ENCODE results near the gene C17orf78.

The C17orf78 gene

DNA sequence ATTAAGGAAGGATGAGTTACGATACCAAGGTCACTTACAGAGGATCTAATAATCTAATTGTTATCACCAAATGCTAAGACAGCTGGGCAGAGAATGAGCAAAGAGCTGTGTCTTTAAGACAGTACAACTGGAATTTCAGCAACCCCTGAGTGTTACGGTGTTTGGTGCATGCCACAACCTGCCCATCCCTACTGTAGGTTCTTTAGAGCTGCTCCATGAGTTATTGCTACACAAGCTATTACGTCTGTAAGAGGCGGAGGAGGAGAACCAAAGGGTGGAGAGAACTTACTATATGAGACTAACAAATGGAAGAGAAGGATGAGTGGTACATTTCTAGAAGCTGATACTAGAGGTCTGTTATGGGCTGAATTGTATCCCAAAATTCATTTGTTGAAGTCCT lies 14.2 kb upstream of the C17orf78 start:
- Mint-ChIP-seq H3K36me3 (peaks cover 0 to 3% of the 10 kb centered on the region in 2 donors), H3K4me3 (no peak overlapping the region), H3K27ac (no peak overlapping the region), H3K9me3 (no peaks in the 10 kb centered on the region), H3K4me1 (peaks cover 11 to 23% of the 10 kb centered on the region in 2 donors), H3K27me3 (no peaks in the 10 kb centered on the region)
- DNase-seq, result no peak
- ATAC-seq (replicated peaks), result no peak

DNA sequence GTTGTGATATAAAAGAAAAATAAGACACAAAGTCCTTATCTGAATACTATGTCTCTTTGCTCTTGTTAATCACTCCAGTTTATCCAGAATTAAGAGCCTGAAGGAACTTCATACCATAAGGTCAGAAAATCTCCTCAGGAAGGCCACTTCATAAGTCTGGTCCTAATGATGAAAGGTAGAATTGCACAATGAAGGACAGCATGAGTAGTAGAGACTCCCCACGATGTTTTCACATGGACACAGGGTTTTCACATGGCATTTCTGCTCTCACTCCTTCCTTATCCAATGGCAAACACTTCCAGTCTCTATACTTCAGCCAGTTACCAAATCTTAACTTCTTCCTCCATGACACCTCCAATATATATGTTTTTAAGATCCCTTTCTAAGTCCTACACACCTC lies 10.2 kb upstream of the C17orf78 start:
- no peak for DNase-seq
- H3K4me3 Mint-ChIP-seq, result no peak overlapping the region
- ATAC-seq (replicated peaks), result no peak
- no peak overlapping the region for H3K27ac Mint-ChIP-seq
- no peaks in the 10 kb centered on the region for H3K27me3 Mint-ChIP-seq
- H3K9me3 Mint-ChIP-seq, result no peaks in the 10 kb centered on the region
- H3K4me1 Mint-ChIP-seq, result no peaks in the 10 kb centered on the region
- no peaks in the 10 kb centered on the region for H3K36me3 Mint-ChIP-seq

DNA sequence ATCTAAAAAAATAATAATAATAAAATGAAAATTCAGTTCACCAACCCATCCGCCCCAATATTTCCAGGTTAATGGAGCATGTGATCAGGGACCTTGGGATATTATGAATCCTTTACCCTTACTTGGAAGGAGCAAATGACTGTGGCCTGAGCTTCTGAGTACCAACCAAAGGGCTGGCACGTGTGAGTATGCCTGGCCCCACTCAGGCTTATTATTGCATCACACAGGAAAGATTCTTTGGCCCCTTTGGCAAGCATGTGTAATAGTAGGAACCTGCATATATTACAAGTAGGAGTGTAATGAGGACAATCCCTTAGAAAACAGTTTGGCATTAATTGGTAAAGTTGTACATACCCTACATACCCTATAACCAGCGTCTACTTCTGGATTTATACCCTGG lies 7.2 kb upstream of the C17orf78 start:
- no peak overlapping the region for H3K27ac Mint-ChIP-seq
- ATAC-seq (replicated peaks) (no peak), DNase-seq (no peak)
- H3K36me3 Mint-ChIP-seq, result no peaks in the 10 kb centered on the region
- no peaks in the 10 kb centered on the region for H3K27me3 Mint-ChIP-seq
- peaks cover 1 to 4% of the 10 kb centered on the region in 2 donors for H3K4me1 Mint-ChIP-seq
- no peak overlapping the region for H3K4me3 Mint-ChIP-seq
- H3K9me3 Mint-ChIP-seq, result no peaks in the 10 kb centered on the region

DNA sequence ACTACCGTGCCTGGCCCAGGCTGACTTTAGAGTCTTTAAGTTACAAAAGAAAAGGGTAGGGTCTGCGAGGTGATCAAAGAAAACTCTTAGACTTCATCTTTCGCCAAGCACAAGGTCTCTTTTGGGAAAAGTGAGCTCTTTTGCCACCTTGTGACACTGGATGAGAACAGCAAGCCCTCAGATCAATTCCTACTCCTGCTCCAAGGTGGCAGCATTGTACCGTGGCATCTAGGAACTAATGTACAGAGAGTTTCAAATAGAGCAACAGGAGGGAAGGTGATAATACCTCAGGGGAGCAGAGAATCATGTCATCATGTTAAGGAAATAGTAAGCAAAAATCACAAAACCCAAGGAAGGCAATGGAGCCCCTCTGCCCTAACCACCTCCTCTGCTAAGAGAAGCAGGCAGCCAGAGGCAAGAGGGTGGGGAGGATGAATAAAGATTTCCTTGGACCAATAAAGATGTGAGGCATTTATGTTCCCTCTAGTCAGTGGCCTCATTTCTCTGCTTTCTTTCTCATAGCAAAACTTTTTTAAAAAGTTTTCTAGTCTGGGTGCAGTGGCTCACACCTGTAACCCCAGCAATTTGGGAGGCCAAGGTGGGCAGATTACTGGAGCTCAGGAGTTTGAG lies 2.1 kb upstream of the C17orf78 start:
- peaks cover 2 to 8% of the 10 kb centered on the region in 2 donors for H3K4me1 Mint-ChIP-seq
- DNase-seq (peak; percentile 50), ATAC-seq (replicated peaks) (peak; percentile 90 to 93)
- H3K27me3 Mint-ChIP-seq, result no peaks in the 10 kb centered on the region
- no peaks in the 10 kb centered on the region for H3K9me3 Mint-ChIP-seq
- H3K27ac Mint-ChIP-seq, result no peak overlapping the region
- H3K36me3 Mint-ChIP-seq, result no peaks in the 10 kb centered on the region
- H3K4me3 Mint-ChIP-seq, result no peak overlapping the region

DNA sequence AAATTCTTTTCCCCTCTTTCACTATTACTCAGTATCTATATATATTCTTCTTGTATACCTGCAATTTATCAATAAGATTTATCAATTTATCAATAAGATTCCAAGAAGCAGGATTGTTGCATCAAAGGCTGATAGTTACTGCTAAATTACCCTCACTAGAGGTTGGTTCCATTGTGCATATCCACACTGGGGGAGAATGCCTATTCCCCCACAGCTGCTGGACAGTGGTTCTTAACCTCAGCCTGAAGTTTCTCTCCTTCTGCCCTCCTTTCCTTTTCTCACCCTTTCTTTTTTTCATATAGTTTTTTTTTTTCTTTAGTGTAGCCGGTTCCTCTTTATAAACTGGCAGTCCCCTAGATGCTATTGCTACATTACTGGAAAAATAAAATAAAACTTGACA lies 6.3 kb downstream of the C17orf78 start:
- Mint-ChIP-seq H3K9me3 (no peaks in the 10 kb centered on the region), H3K36me3 (no peaks in the 10 kb centered on the region), H3K27ac (no peak overlapping the region), H3K4me3 (no peak overlapping the region), H3K27me3 (no peaks in the 10 kb centered on the region), H3K4me1 (no peaks in the 10 kb centered on the region)
- DNase-seq (no peak), ATAC-seq (replicated peaks) (no peak)

DNA sequence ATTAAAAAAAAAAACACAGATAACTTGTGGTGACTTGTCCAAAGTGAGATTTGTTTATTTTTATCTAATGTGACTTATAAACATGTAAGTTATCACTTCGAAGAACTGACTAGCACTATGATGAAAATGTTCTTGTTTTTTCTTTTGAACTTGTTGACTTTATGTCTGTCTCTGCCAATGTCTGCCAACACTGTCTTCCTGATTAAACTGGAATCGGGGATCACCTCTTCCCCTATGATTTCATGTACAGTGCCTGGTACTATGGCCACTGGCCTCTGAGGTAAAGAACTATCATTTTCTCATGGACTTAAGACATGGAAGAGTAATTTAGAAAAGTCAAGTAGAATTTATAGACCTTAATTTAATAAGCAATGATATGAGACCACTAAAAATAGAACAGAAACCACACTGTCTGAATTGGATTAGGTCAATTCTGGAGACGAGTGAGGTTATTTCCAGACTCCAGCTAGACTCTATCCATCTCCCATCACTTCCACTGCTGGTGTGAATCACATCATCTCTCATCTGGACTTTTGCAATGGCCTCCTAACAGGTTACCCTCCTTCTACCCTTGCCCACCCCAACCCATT lies 8.9 kb downstream of the C17orf78 start:
- H3K27ac Mint-ChIP-seq, result no peak overlapping the region
- H3K36me3 Mint-ChIP-seq, result no peaks in the 10 kb centered on the region
- H3K9me3 Mint-ChIP-seq, result no peaks in the 10 kb centered on the region
- no peak for ATAC-seq (replicated peaks)
- H3K4me1 Mint-ChIP-seq, result no peaks in the 10 kb centered on the region
- DNase-seq, result no peak
- H3K27me3 Mint-ChIP-seq, result no peaks in the 10 kb centered on the region
- no peak overlapping the region for H3K4me3 Mint-ChIP-seq

DNA sequence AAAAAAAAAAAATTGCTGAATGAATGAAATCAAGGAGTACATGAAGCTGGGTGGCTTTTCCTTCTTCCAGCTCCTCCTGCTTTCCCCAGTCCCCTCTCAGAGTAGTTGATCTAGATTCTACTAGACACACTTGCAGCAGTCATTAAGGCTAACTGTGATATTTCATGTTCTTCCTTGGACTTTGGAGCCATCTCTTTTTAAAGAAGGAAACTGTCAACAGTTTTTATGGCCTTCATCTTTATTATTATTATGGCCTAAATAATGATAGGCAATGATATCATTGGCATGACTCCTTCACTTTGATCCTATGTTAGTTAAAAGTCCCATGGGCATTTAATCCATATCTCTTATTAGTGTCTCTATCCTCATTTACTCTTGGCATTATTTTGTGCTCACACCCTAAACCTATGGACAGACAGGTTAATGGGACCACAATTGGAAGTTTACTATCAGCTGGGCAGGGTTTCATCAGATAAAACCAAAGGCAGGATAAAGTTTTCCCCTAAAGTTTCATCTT lies 9.7 kb downstream of the C17orf78 start:
- no peak for ATAC-seq (replicated peaks)
- H3K4me3 Mint-ChIP-seq, result no peak overlapping the region

DNA sequence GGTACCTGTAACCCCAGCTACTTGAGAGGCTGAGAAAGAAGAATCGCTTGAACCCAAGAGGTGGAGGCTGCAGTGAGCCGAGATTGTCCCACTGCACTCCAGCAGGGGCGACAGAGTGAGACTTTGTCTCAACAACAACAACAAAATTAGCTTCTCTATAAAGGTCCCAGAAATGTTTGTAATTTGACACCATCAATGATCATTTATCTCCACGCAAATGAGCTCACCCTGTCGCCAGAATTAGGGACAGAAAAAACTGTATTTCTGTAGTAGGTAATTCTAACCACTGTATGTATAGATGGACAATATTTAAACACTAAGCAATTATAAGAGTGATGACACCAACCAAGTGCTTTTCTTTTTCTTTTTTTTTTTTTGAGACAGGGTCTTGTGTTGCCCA lies 10.7 kb downstream of the C17orf78 start:
- no peak for ATAC-seq (replicated peaks)
- H3K27me3 Mint-ChIP-seq, result no peaks in the 10 kb centered on the region
- no peak overlapping the region for H3K4me3 Mint-ChIP-seq
- H3K36me3 Mint-ChIP-seq, result no peaks in the 10 kb centered on the region
- no peaks in the 10 kb centered on the region for H3K9me3 Mint-ChIP-seq
- peaks cover under 1 to 1% of the 10 kb centered on the region in 2 donors for H3K4me1 Mint-ChIP-seq
- DNase-seq, result no peak
- no peak overlapping the region for H3K27ac Mint-ChIP-seq

More for the DNA sequence above, 9.7 kb downstream of the C17orf78 start:
- no peak overlapping the region for H3K27ac Mint-ChIP-seq
- H3K27me3 Mint-ChIP-seq, result no peaks in the 10 kb centered on the region
- no peaks in the 10 kb centered on the region for H3K36me3 Mint-ChIP-seq
- no peak for DNase-seq
- no peaks in the 10 kb centered on the region for H3K9me3 Mint-ChIP-seq
- H3K4me1 Mint-ChIP-seq, result no peaks in the 10 kb centered on the region

DNA sequence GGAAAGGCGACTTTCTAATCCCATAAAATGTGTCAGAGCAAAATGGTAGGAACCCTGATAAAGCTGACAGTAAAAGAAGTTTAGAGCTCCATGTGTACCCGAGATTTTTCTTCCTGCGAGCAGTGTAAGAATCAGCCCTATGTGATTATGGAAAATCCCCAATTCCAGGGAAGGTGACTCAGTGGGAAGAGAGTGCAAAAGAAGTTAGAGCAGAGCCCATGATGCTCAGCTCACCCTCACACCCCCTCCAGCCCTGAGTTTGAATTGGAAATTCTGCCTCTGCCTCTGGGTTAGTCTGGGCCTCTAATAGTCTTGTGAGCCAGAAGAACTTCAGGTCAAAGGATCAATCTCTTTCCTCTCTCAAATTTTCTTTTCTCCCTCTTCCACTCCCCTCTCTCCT lies 12.5 kb downstream of the C17orf78 start:
- Mint-ChIP-seq H3K4me1 (peaks cover 8 to 19% of the 10 kb centered on the region in 2 donors), H3K4me3 (no peak overlapping the region), H3K27me3 (no peaks in the 10 kb centered on the region), H3K9me3 (no peaks in the 10 kb centered on the region), H3K27ac (no peak overlapping the region), H3K36me3 (no peaks in the 10 kb centered on the region)
- no peak for ATAC-seq (replicated peaks)
- DNase-seq, result no peak

DNA sequence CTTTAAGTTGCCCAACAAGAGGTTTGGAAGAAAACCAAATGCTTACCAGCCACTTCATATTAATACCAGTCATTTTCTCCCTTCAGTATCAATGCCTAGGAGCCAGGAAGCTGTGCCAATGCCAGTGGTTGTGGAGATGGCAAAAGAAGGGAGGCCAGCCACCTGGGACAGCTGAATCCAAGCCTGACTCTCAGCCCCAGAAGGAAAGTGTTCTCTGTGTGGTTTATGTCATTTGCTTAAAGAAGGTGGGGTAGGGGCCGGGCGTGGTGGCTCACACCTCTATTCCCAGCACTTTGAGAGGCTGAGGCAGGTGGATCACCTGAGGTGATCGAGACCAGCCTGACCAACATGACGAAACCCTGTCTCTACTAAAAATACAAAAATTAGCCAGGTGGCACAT lies 13.4 kb downstream of the C17orf78 start:
- Mint-ChIP-seq H3K27me3 (no peaks in the 10 kb centered on the region), H3K4me3 (no peak overlapping the region), H3K27ac (no peak overlapping the region), H3K36me3 (no peaks in the 10 kb centered on the region), H3K9me3 (no peaks in the 10 kb centered on the region), H3K4me1 (peaks cover 8 to 22% of the 10 kb centered on the region in 2 donors)
- no peak for ATAC-seq (replicated peaks)
- DNase-seq, result no peak

DNA sequence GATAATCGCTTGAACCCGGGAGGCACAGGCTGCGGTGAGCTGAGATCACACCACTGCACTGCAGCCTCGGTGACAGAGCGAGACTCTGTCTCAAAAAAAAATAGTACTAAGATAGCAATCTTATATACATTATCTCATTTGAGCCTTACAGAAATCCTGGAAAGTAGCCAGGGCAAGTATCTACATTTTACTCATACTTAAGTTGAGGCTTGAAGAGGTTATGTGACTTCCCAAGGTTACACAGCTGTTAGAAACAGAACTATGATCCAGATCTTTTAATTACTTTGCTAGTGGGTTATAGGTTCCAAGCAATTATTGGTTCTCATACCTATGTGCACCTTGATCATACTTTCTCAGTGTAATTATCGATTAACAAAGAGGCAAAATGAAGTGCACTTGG lies 15.4 kb downstream of the C17orf78 start:
- H3K4me3 Mint-ChIP-seq, result no peak overlapping the region
- no peaks in the 10 kb centered on the region for H3K9me3 Mint-ChIP-seq
- no peaks in the 10 kb centered on the region for H3K36me3 Mint-ChIP-seq
- H3K4me1 Mint-ChIP-seq, result peaks cover 8 to 22% of the 10 kb centered on the region in 2 donors
- DNase-seq (no peak), ATAC-seq (replicated peaks) (no peak)
- no peak overlapping the region for H3K27ac Mint-ChIP-seq
- no peaks in the 10 kb centered on the region for H3K27me3 Mint-ChIP-seq

DNA sequence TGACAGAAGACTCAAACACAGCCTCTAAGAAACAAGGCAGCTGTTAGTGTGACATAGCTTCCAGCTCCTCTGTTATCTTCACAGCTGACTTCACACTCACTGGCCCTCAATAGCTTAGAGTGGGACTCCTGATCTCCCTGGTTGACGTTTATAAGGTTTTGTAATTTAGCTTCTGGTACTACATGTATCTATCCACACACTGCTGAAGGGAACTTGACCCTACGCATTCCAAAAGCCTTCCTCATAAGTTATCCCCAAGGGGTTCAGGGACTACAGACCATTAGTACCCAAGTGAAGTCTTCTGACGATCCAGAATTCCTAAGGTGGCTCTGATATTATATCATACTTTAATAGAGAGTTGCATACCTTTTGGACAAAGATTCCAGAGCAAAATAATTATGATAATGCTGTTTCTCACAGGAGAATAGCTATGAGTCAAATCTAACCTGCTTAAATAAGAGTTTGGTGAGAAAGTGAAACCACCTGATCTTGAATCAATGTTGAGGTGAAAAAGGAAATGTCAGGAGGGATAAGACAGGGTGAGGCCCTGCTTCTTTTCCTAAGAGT lies 16.3 kb downstream of the C17orf78 start:
- Mint-ChIP-seq H3K9me3 (no peaks in the 10 kb centered on the region), H3K27me3 (no peaks in the 10 kb centered on the region), H3K27ac (peak overlapping the region; percentile 47), H3K4me3 (no peak overlapping the region), H3K36me3 (no peaks in the 10 kb centered on the region), H3K4me1 (peaks cover 8 to 22% of the 10 kb centered on the region in 2 donors)
- peak; percentile 53 to 80 for ATAC-seq (replicated peaks)
- DNase-seq, result no peak

DNA sequence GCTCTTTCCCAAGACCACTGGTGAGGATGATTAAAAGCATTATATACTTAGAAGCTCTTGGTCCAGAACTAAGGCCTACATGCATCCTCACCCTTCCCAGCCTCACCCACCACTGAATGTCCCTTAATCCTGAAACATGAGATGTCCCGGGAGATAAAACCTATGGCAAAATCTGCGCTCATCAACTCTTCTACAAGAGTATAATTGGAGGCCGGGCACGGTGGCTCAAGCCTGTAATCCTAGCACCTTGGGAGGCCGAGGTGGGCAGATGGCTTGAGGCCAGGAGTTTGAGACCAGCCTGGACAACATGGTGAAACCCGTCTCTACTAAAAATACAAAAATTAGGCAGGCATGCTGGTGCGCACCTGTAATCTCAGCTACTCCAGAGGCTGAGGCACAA lies 17.6 kb downstream of the C17orf78 start:
- no peaks in the 10 kb centered on the region for H3K27me3 Mint-ChIP-seq
- DNase-seq (no peak), ATAC-seq (replicated peaks) (no peak)
- H3K36me3 Mint-ChIP-seq, result no peaks in the 10 kb centered on the region
- no peaks in the 10 kb centered on the region for H3K9me3 Mint-ChIP-seq
- H3K4me1 Mint-ChIP-seq, result peaks cover 10 to 27% of the 10 kb centered on the region in 2 donors
- H3K4me3 Mint-ChIP-seq, result no peak overlapping the region
- no peak overlapping the region for H3K27ac Mint-ChIP-seq

DNA sequence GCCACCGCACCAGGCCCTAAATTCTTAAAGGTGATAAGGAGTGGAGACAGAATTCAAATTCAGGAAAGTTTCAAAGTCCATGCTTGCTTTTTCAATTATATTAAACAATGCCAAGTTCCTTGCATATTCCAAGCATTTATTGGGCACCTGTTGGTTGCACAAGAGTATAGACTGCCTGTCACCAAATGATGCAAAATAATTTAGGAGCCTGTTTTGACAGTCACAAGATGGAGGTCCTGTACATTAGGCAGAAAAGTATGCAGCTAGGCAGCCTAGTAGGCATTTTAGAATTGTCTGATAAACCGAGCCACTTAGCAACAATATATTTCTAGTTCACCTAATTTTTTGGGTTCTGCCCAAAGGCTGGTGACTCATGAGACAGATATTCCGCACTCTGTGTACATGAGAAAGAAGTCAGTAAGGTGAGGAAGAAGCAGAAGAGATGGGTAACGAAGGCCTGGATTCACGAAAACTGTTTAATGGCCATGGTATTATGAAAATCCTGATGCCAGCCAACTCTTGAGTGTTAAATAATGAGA lies 23.5 kb downstream of the C17orf78 start:
- Mint-ChIP-seq H3K27ac (no peak overlapping the region), H3K9me3 (no peaks in the 10 kb centered on the region), H3K4me3 (no peak overlapping the region), H3K27me3 (no peaks in the 10 kb centered on the region), H3K4me1 (peaks cover 7 to 19% of the 10 kb centered on the region in 2 donors), H3K36me3 (peaks cover 4 to 6% of the 10 kb centered on the region in 2 donors)
- ATAC-seq (replicated peaks), result no peak
- DNase-seq, result no peak

DNA sequence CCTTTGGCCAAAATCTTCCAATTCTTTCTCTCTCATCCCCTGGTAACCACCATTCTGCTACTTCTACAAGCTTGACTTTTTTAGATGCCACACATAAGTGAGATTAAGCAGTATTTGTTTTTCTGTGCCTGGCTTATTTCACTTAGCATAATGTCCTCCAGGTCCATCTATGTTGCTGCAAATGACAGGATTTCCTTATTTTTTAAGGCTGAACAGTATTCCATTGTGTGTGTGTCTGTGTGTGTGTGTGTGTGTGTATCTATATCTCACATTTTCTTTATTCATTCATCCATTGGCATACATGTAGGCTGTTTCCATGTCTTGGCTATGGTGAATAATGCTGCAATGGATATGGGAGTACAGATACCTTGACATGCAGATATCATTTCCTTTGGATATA lies 24.7 kb downstream of the C17orf78 start:
- H3K36me3 Mint-ChIP-seq, result peaks cover 10% of the 10 kb centered on the region in 2 donors
- no peak overlapping the region for H3K27ac Mint-ChIP-seq
- H3K4me1 Mint-ChIP-seq, result peaks cover 12 to 29% of the 10 kb centered on the region in 2 donors
- ATAC-seq (replicated peaks) (no peak), DNase-seq (no peak)
- no peaks in the 10 kb centered on the region for H3K27me3 Mint-ChIP-seq
- no peaks in the 10 kb centered on the region for H3K9me3 Mint-ChIP-seq
- H3K4me3 Mint-ChIP-seq, result no peak overlapping the region

All from stimulated activated naive B cell treated with anti-CD40 and anti-IgM and Interleukin-4, amounts not matched to agents 10 μg/mL and 1 μg/mL and 100 μg/mL, for 72 hours (primary cell).